Gastrocnemius medialis (tissue), 4 donors: ENCODE data around the gene GATM.

Experiments used
- POLR2A ChIP-seq, 2 donors: fragments of 450-650 bp; IDR thresholded peaks; one replicate each; pipeline ENCODE4 v1.6.1; 2017; ENCODE audit warnings: antibody characterized with exemption in 2 of 2, mild to moderate bottlenecking in 2 of 2, moderate library complexity in 2 of 2
- TF ChIP-seq, protein P1 (sequence below), 5 experiments: fragments of 450-650 bp in 3 of 5; fragments of 200-600 bp in 2 of 5; sonication (generic) in 2 of 5; IDR thresholded peaks in 4 of 5; conservative IDR thresholded peaks in 1 of 5; 1 replicate in 4 of 5; 2 replicates in 1 of 5; pipeline ENCODE4 v1.5.1; 2016 to 2019; ENCODE audit warnings: antibody characterized with exemption in 5 of 5, mild to moderate bottlenecking in 3 of 5, moderate library complexity in 3 of 5

DNA sequence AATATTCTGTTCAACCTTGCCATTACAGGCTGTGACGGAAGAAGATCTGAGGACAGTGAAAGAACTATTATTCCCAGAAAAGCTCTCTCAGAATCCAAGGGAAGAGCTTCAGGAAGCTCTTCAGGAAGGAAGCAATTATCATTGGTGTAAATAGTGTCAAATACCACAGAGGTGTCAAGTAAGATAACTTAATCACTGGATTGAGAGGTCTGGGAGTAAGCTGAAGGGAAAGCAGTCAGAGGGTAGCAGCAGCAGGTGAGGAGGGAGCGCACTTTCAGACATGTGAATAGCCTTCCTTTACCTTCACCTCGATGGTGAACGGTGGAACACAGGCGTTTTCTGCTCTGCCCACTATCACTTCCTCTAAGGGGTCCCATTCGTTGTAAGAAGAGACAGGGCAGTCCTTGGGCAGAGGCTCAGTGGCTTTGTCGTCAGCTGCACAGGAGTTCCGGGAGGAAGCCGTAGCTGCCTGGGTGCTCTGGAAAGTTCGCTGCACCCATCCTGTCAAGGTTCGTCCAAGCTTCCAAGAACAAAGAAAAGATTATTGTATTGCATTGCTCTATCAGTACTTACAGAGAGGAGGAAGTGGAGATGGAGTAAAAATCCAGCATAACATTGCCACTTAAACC is 1.9 kb downstream of the GATM start:
- no peak for TF ChIP-seq POLR2A (IDR thresholded peaks at IDR 0.05)
- TF ChIP-seq, protein P1, sequence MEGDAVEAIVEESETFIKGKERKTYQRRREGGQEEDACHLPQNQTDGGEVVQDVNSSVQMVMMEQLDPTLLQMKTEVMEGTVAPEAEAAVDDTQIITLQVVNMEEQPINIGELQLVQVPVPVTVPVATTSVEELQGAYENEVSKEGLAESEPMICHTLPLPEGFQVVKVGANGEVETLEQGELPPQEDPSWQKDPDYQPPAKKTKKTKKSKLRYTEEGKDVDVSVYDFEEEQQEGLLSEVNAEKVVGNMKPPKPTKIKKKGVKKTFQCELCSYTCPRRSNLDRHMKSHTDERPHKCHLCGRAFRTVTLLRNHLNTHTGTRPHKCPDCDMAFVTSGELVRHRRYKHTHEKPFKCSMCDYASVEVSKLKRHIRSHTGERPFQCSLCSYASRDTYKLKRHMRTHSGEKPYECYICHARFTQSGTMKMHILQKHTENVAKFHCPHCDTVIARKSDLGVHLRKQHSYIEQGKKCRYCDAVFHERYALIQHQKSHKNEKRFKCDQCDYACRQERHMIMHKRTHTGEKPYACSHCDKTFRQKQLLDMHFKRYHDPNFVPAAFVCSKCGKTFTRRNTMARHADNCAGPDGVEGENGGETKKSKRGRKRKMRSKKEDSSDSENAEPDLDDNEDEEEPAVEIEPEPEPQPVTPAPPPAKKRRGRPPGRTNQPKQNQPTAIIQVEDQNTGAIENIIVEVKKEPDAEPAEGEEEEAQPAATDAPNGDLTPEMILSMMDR (IDR thresholded peaks at IDR 0.05 in 4 of 5, conservative IDR thresholded peaks at IDR 0.05 in 1 of 5): no peak
